Measurements from ENCODE around the gene RNF6.

DNA sequence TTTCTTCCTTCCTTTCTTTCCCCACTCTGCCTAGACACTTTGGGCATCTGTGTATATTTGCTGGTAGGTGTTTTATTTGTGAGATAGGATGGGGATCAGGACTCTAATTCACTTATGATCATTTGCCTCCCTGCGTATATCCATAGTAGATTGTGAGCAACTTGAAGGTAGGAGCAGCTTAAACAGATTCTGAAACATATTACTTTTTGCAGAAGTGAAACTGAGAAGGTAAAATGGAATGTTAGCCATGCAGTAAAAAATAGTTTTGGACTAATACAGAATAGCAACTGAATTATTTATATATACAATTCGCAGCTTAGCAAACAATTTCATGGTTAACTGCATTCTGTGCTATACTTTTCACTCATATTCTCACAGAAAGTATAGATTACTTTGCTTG lies 38.7 kb downstream of the RNF6 start:
- TF ChIP-seq, protein P1, sequence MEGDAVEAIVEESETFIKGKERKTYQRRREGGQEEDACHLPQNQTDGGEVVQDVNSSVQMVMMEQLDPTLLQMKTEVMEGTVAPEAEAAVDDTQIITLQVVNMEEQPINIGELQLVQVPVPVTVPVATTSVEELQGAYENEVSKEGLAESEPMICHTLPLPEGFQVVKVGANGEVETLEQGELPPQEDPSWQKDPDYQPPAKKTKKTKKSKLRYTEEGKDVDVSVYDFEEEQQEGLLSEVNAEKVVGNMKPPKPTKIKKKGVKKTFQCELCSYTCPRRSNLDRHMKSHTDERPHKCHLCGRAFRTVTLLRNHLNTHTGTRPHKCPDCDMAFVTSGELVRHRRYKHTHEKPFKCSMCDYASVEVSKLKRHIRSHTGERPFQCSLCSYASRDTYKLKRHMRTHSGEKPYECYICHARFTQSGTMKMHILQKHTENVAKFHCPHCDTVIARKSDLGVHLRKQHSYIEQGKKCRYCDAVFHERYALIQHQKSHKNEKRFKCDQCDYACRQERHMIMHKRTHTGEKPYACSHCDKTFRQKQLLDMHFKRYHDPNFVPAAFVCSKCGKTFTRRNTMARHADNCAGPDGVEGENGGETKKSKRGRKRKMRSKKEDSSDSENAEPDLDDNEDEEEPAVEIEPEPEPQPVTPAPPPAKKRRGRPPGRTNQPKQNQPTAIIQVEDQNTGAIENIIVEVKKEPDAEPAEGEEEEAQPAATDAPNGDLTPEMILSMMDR (conservative IDR thresholded peaks at IDR 0.05 in 1 of 2, IDR thresholded peaks at IDR 0.05 in 1 of 2; ENCODE audit: extremely low read depth in 1 of 2, insufficient read depth in 1 of 2, low read depth in 1 of 2, low read length in 2 of 2): no peak
- TF ChIP-seq EZH2 (IDR thresholded peaks at IDR 0.05; ENCODE audit: borderline replicate concordance, low read length): no peak
